T-helper 2 cell treated with Interferon-gamma antibody and Interleukin-4, amounts not matched to agents 5 μg/mL and 100 μg/mL, for 36 hours (primary cell): ENCODE results near the gene STOML1.
"Not testable (repeated sequence)": the region's sequence is repeated elsewhere in the genome, so short reads cannot be mapped to it uniquely, and the experiment has no call there.

Experiments used
- DNase-seq: peaks from one replicate; pipeline ENCODE4 v3.0.0; 2021; ENCODE audit warnings: low spot score
- H3K27ac Mint-ChIP-seq: one replicate; pipeline ENCODE4 v1.8.0; 2021; ENCODE audit warnings: mild to moderate bottlenecking, mixed read lengths
- H3K27me3 Mint-ChIP-seq: one replicate; pipeline ENCODE4 v1.8.0; 2021; ENCODE audit warnings: low read depth, mixed read lengths
- H3K36me3 Mint-ChIP-seq: one replicate; pipeline ENCODE4 v1.8.0; 2021; ENCODE audit warnings: low read depth, mixed read lengths
- H3K4me1 Mint-ChIP-seq: one replicate; pipeline ENCODE4 v1.8.0; 2021; ENCODE audit warnings: low read depth, mixed read lengths
- H3K4me3 Mint-ChIP-seq: one replicate; pipeline ENCODE4 v1.8.0; 2022; ENCODE audit warnings: mild to moderate bottlenecking, moderate library complexity, mixed read lengths
- H3K9me3 Mint-ChIP-seq: one replicate; pipeline ENCODE4 v1.8.0; 2021; ENCODE audit warnings: mixed read lengths

The STOML1 gene

DNA sequence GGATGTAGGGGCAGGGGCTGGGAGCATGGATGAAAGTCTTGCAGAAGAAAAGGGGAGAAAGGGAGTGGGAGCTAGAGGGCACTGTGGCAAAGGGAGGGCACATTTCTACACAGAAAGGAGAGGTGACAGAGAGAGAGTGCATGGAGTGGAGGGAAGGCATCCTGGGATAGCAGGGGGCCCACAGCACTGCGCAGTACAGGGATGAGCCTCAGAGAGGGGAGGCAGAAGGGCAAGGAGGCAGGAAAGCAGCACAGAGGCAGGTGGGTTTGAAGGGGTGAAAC, 5.4 kb downstream of the STOML1 start:
- Mint-ChIP-seq H3K27me3 (no peaks in the 10 kb centered on the region), H3K27ac (no peak overlapping the region), H3K9me3 (no peaks in the 10 kb centered on the region), H3K4me1 (peaks cover 17% of the 10 kb centered on the region), H3K4me3 (no peak overlapping the region), H3K36me3 (peaks cover 7% of the 10 kb centered on the region)
- no peak for DNase-seq

DNA sequence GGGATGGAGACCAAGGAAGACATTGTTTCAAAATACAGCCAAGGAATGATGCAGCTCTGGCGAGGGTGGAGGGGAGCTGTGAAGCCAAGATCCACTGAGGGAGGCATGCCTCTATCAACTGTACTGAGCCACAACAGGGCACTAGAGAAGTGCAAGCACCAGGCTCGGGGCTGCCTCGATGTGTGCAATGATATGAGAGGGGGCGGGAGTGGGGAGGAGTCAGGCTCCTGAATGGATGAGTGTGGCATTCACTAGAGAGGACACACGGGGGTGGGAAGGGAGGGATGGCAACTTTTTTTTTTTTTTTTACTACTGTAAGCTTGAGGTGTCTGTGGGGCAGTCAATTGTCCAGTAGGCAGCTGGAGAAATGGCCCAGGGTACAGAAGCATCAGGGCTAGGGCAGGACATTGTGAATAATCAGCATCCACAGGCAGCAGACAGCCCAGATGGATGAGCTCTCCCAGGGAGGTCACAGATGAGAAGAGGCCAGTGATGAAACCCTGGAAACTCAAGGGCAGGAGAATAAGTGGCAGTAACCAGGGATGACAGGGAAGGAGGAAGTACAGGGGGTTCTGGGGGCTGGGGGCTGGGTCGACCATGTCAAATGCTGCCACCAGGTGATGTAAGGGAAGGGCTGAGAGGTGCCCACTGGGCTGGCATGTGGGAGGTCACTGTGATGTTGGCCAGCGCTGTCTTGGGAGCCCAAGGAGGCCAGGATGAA, 5.9 kb downstream of the STOML1 start:
- Mint-ChIP-seq H3K36me3 (peaks cover 7% of the 10 kb centered on the region), H3K9me3 (no peaks in the 10 kb centered on the region), H3K27me3 (no peaks in the 10 kb centered on the region), H3K27ac (peak overlapping the region; percentile 31), H3K4me3 (no peak overlapping the region), H3K4me1 (peaks cover 19% of the 10 kb centered on the region)
- DNase-seq, result no peak

DNA sequence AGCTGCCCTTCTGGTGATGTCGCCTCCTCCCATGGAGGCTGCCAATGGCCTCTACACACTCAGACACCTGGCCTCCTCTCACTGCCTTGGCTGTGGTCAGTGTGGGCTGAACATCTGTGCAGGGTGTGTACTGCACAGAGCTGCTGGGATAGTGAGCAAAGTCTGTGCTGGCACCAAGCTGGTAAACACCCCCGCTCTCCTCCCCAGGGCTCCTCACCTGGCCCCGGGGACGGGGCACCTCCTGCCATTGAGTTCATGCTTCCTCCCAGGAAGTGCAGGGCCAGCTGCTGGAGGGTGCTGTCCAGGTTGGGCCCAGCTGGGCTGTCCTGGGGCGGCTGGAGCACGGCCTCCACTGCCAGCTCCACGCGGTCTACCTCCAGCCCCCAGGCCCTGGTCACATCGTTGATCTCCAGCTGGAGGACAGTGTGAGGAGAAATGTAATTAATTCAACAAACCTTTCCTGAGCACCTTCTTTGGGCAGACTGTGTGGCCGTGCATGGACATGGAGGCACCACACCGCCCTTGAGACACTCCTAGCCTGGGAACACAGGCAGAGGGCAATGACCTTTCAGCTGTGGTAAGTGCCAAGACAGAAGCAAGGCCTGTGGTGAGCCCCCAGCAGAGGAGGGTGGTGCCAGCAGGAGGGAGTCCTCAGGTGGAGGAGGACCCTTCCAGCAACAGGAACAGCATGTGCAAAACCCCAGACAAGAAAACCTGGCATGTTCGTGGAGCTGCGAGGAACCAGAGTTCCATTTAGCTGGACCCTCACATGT, 6.8 kb downstream of the STOML1 start:
- Mint-ChIP-seq H3K9me3 (no peaks in the 10 kb centered on the region), H3K4me1 (peaks cover 23% of the 10 kb centered on the region), H3K4me3 (no peak overlapping the region), H3K36me3 (peaks cover 7% of the 10 kb centered on the region), H3K27me3 (no peaks in the 10 kb centered on the region), H3K27ac (peak overlapping the region; percentile 35)
- no peak for DNase-seq

DNA sequence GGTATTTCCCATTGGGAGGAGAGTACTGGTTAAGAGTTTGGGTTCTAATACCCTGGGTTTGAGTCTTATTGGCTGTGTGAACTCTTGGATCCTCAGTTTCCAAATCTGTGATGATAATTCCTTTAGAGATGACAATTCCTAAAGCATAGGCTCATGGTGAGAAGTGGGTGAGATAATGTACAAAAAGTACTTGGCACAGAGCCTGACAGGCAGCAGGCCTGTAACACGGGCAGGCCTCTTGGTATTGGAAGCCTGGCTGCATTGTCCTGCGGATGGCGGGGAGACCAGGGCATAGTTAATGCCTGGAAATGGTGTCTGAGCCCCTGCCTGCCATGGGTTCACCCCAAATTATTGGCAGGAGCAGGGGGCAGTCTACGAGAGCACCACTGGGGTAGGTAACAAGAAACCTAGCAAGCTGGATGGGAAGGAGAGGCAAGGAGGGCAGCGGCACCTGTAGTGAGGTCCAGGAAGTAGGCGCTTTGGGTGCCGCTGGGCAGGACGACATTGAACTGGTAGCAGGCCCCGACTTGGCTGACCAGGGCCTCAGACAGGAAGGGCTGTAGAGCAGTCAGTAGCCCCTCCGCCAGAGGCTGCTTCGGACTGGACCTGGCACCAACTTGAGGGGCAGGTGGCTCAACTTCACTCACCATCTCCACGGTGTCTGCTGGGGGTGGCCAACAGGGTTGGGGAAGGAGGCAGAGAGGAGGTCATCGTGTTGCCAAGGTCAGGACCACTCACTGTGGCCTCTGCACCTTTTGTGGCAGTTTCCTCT, 7.7 kb downstream of the STOML1 start:
- no peak overlapping the region for H3K27ac Mint-ChIP-seq
- DNase-seq, result no peak
- H3K4me3 Mint-ChIP-seq, result no peak overlapping the region
- H3K9me3 Mint-ChIP-seq, result no peaks in the 10 kb centered on the region
- H3K36me3 Mint-ChIP-seq, result peaks cover 7% of the 10 kb centered on the region
- peaks cover 21% of the 10 kb centered on the region for H3K4me1 Mint-ChIP-seq
- no peaks in the 10 kb centered on the region for H3K27me3 Mint-ChIP-seq

DNA sequence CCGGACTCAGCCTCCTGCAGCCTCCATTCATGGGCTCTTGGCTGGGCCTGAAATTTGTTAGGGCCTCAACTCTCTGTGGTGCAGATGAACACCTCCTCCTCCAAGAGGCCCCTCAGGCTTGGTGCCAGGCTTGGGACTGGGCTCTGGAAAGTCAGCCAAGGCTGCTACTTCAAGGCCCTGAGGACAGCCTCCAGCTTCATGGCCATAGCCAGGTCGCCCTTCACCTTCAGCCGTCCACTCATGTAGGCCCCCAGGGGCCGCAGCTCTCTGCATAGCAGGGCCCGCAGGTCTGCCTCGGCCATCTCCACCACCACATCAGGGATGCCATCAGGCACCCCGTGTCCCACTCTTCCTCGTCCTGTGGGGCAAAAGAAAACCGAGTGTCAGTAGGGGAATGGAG, 8.3 kb downstream of the STOML1 start:
- Mint-ChIP-seq H3K36me3 (peaks cover 7% of the 10 kb centered on the region), H3K4me3 (no peak overlapping the region), H3K9me3 (no peaks in the 10 kb centered on the region), H3K27ac (no peak overlapping the region), H3K4me1 (peaks cover 21% of the 10 kb centered on the region), H3K27me3 (no peaks in the 10 kb centered on the region)
- DNase-seq, result no peak

DNA sequence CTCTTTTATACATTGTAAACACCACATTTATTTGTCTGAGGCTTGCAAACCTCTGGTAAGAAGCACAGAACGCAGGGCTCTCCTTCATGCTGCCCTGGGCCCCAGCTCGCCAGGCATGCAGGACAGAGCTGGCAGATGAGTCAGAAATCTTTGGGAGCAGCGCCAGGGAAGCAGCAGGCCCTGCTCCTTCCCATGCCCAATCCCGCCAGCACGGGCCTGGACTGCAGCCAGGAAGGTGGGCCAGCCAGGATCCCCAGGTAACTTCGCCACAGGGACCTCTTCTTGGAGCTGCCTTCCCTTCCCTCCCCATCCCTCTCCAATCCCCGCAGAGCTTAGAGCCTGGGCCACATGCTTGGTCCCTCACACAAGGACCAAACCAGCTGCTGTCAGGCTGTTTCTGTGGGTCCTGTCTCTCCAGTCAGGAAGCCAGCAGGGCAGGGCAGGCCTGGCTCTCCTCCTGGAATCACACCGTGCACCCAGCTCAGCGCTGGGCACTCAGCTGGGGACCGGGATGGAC, 8.8 kb downstream of the STOML1 start:
- Mint-ChIP-seq H3K9me3 (no peaks in the 10 kb centered on the region), H3K4me3 (no peak overlapping the region), H3K27me3 (no peaks in the 10 kb centered on the region), H3K4me1 (peaks cover 21% of the 10 kb centered on the region), H3K27ac (peak overlapping the region; percentile 52), H3K36me3 (peaks cover 7% of the 10 kb centered on the region)
- DNase-seq, result no peak

DNA sequence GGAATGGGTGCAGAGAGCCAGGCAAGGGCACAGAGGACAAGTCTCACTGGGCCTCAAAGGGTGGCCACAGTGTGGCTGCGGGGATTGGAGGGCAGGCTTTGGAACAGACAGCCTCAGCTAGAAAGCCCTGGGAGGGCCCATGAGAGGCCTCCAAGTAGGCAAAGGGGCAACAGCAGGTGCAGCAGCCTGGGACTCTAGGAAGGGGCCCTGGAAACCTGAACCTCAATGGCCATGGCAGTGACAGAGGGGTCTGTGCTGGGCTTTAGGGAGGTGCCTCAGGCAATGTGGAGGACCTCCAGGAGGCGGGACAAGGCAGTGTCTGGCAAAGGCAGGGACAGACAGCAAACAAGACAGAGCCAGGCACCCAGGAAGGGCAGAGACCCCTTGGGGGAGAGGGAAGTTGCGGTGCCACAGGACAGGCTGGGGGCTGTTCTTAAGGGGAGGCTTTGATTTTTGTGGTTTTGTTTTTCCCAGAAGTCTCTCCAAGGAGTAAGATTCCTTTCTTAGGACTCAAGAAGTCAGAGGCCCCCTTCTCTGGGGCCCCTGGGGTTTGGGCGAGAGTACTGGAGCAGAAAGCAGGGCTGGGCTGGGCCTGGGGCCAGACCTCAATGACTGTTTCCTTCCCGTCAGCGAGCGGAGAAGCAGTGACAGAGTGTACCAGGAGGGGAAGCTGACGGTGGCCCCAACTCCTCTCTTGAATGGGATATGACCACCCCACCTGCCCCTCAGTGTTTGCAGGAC, 9.7 kb downstream of the STOML1 start:
- Mint-ChIP-seq H3K4me1 (peaks cover 21% of the 10 kb centered on the region), H3K9me3 (no peaks in the 10 kb centered on the region), H3K27me3 (peaks cover 4% of the 10 kb centered on the region), H3K27ac (peak overlapping the region; percentile 78), H3K36me3 (peaks cover 7% of the 10 kb centered on the region), H3K4me3 (peak overlapping the region; percentile 33)
- no peak for DNase-seq

DNA sequence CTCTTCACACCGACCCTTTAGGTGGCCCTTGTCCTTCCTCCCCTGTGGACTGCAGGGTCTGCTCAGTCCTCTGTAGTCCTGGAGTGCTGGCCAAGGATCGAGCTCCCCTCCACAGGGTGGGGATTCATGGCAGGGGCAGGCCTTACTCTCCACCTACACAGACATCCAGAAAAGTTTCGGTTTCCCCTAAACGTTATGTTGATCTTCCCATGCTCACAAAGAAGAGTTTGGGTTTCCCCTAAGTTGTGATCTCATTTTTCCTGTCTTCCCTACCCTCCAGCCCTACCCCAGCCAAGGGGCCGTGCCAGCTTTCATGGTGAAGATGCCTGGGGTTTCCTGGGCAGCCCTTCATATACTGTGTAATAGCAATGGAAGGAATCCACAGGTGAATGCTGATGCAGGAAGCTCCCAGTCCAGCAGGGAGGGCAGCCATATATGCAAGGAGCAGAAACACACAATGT, 10.3 kb downstream of the STOML1 start:
- H3K4me3 Mint-ChIP-seq, result peak overlapping the region; percentile 19
- peak overlapping the region; percentile 78 for H3K27ac Mint-ChIP-seq
- H3K27me3 Mint-ChIP-seq, result peaks cover 4% of the 10 kb centered on the region
- no peaks in the 10 kb centered on the region for H3K9me3 Mint-ChIP-seq
- peaks cover 21% of the 10 kb centered on the region for H3K4me1 Mint-ChIP-seq
- H3K36me3 Mint-ChIP-seq, result peaks cover 7% of the 10 kb centered on the region
- DNase-seq, result no peak

DNA sequence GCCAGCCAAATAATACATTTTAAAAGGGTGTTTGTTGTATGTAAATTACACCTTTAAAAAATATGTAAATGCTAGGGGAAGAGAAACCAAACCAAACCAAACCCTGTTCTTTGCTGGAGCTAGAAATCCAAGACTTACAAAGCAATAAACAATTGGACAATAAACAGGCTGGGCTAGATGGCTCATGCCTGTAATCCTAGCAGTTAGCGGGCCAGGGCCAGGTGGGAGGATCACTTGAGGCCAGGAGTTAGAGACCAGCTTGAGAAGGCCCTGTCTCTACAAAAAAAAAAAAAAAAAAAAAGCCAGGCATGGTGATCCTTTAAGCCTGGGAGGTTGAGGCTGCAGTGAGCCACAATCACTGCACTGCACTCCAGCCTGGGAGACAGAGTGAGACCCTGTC, 12.5 kb downstream of the STOML1 start:
- Mint-ChIP-seq H3K4me1 (peaks cover 36% of the 10 kb centered on the region), H3K27ac (no peak overlapping the region), H3K4me3 (no peak overlapping the region)

DNA sequence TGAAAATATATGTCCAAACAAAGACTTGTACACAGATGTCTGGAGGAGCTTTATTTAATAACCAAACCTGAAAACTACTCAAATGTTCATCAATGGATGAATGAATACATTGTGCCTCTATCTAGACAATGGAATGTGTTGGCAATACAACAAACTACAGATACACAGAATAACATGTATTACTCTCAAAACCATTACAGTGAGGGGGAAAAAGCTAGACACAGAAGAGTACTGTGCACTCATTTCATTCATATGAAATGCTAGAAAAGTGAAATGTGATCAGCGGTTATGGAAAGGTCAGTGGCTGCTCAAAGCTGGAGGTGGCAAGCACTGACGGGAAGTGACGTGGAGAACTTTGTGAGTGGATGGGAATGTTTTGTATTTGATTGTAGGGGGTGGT, 13.2 kb downstream of the STOML1 start:
- Mint-ChIP-seq H3K4me3 (no peak overlapping the region), H3K4me1 (peaks cover 41% of the 10 kb centered on the region), H3K36me3 (peaks cover 3% of the 10 kb centered on the region), H3K9me3 (peaks cover 5% of the 10 kb centered on the region), H3K27ac (no peak overlapping the region), H3K27me3 (peaks cover 10% of the 10 kb centered on the region)
- no peak for DNase-seq

More for the DNA sequence above, 12.5 kb downstream of the STOML1 start:
- H3K36me3 Mint-ChIP-seq, result peaks cover 7% of the 10 kb centered on the region
- peaks cover 10% of the 10 kb centered on the region for H3K27me3 Mint-ChIP-seq
- DNase-seq, result no peak
- H3K9me3 Mint-ChIP-seq, result no peaks in the 10 kb centered on the region

DNA sequence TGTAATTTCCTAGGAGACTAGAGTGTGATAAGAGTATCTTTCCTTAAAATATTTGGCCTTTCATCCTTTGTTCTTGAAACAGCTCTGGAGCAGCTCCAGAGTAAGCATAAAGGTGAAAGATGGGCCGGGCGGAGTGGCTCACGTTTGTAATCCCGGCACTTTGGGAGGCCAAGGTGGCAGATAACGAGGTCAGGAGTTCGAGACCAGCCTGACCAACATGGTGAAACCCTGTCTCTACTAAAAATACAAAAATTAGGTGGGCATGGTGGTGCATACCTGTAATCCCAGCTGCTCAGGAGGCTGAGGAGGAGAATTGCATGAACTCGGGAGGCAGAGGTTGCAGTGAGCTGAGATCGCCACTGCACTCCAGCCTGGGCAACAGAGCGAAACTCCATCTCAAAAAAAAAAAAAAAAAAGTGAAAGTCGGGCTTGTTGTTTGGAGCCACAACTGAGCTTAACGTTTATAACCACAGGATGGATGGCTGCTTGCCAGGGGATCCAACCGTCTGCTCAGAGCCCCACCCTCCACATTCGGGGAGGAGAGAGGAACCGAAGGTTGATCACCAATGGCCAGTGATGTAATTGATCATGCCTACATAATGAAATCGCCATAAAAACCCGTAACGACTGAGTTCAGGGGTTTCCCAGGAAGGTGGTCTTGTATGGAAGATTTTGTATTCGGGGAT, 16.5 kb downstream of the STOML1 start:
- DNase-seq, result not testable (repeated sequence)

DNA sequence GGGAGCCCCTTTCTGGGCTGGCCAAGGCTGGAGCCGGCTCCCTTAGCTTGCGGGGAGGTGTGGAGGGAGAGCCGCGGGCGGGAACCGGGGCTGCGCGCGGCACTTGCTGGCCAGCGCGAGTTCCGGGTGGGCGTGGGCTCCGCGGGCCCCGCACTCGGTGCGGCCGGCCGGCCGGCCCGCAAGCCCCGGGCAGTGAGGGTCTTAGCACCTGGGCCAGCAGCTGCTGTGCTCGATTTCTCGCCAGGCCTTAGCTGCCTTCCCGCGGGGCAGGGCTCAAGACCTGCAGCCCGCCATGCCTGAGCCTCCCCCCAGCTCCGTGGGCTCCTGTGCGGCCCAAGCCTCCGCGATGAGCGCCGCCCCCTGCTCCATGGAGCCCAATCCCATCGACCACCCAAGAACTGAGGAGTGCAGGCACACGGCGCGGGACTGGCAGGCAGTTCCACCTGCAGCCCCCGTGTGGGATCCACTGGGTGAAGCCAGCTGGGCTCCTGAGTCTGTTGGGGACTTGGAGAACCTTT, 18.4 kb downstream of the STOML1 start:
- H3K4me3 Mint-ChIP-seq, H3K27me3 Mint-ChIP-seq, H3K9me3 Mint-ChIP-seq, H3K36me3 Mint-ChIP-seq, H3K27ac Mint-ChIP-seq, DNase-seq: not testable (repeated sequence)
- peaks cover 32% of the 10 kb centered on the region for H3K4me1 Mint-ChIP-seq

More for the DNA sequence above, 16.5 kb downstream of the STOML1 start:
- Mint-ChIP-seq H3K4me1 (peaks cover 32% of the 10 kb centered on the region), H3K4me3 (peak overlapping the region; percentile 13)
- not testable (repeated sequence) for H3K9me3 Mint-ChIP-seq, H3K36me3 Mint-ChIP-seq, H3K27ac Mint-ChIP-seq, H3K27me3 Mint-ChIP-seq
